Left ventricle myocardium superior (tissue), 1 donor: ENCODE results near the gene NBDY. TPM values are rescaled to one million over a fixed set of nuclear protein-coding genes. Genes with fewer than 3 reads are reported as not detected.

Experiments
- ATAC-seq: fragments of 200-7000 bp; cut with Tn5 transposase; one replicate; pipeline ENCODE4 v1.9.1; 2020; ENCODE audit warnings: mild to moderate bottlenecking, moderate library complexity
- DNase-seq: peaks from one replicate; pipeline ENCODE4 v3.0.0-alpha.2; 2020
- intact Hi-C: fragments of 100-400 bp; cut with micrococcal nuclease; formaldehyde crosslinking; loops from one replicate; pipeline ENCODE4 v1.11.0; 2022
- total RNA-seq: library from RNA; stranded (reverse); fragmentation: NEBNext Ultra II Directional; extraction: Animal tissue kit (Norgen Biotek cat#: 25700); gene quantifications from one replicate; pipeline ENCODE4 v1.2.1, GENCODE V29; 2021
- donor health status: DM: no; HTN: yes; CAD: no; lungs with severe emphysema.

The NBDY gene
- total RNA-seq, 1 donor from 2014 or later: 22.1 TPM

GRCh38 chrX:56833626-56834025, 104.6 kb downstream of the NBDY start:
- intact Hi-C loops: no loop called here
- DNase-seq: no peak

DNA sequence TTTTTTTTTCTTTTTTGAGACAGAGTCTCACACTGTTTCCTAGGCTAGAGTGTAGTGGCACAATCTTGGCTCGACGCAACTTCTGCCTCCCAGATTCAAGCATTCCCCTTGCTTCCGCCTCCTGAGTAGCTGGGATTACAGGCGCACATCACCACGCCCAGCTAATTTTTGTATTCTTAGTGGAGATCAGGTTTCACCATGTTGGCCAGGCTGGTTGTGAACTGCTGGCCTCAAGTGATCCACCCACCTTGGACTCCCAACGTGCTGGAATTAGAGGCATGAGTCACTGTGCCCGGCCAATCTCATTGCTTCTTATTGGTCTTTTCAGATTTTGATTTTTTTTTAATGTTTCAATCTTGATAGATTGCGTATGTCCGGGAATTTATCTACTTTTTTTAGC, 124.4 kb downstream of the NBDY start:
- DNase-seq (no peak), ATAC-seq (no peak)
- intact Hi-C loops: no loop called here

More at GRCh38 chrX:56833626-56834025, 104.6 kb downstream of the NBDY start:
- no peak for ATAC-seq

- ATAC-seq: no peak
- DNase-seq: no peak
- intact Hi-C loops: no loop called here
Observed at GRCh38 chrX:56857042-56857441, 128.0 kb downstream of the NBDY start.

DNA sequence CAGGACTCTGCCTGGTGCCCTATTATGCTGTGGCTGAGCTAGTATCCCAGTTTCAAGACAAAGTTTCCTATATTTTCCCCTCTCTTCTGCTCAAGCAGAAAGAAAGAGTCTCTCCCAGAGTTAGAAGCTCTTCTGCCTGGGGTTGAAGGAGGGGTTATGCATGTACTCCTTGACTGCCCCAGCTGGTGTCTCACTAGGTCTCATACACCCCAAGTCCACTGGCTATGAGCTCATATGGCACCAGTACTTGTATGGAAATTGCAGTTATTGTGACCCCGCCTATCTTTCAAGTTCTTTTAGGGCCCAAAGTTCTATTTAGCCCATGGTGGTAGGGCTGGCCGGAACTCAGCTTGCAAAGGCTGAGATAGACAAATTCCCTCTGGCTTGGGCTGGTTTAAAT, 131.8 kb downstream of the NBDY start:
- DNase-seq (no peak), ATAC-seq (no peak)
- intact Hi-C loops: no loop called here

Other genes with a start within 250 kb of the NBDY start
- 34.3 TPM for gene UBQLN2, start 165.6 kb upstream of the NBDY start, total RNA-seq